ENCODE measurements around the gene C16orf90. TPM values are rescaled to one million over a fixed set of nuclear protein-coding genes. Genes with fewer than 3 reads are reported as not detected.

Gene C16orf90
- total RNA-seq, 6 experiments from 2014 or later = not detected

GRCh38 chr16:3525951-3526350 lies 30.7 kb upstream of the C16orf90 start:
- Histone ChIP-seq H3K4me1 (peaks cover 0 to 12% (median 0%) of the 10 kb centered on the region in 4 donors), H3K36me3 (peaks cover 0 to 11% (median 4%) of the 10 kb centered on the region in 4 donors), H3K27ac (no peak overlapping the region), H3K4me3 (no peak overlapping the region), H3K9me3 (no peaks in the 10 kb centered on the region), H3K27me3 (no peaks in the 10 kb centered on the region)
- intact Hi-C loops (cut with DNase I) = no loop called here
- no peak for DNase-seq
- 85% methylated on average over 5 of the region's 5 CpGs for WGBS (ENCODE audit: insufficient coverage, low coverage, low lambda C conversion rate, missing lambda C conversion rate)
- TF ChIP-seq CTCF (IDR thresholded peaks at IDR 0.05) (no peak), POLR2A (IDR thresholded peaks at IDR 0.05) (no peak)
- no peak for ATAC-seq

- ATAC-seq = peak; percentile 70 to 85 (median 74)
- H3K27me3 ChIP-seq = no peaks in the 10 kb centered on the region
- intact Hi-C loops (cut with DNase I) = no loop called here
- H3K4me1 ChIP-seq = peaks cover 0 to 12% (median 0%) of the 10 kb centered on the region in 4 donors
- no peak overlapping the region for H3K4me3 ChIP-seq
- no peaks in the 10 kb centered on the region for H3K9me3 ChIP-seq
- TF ChIP-seq POLR2A (IDR thresholded peaks at IDR 0.05) (no peak), CTCF (IDR thresholded peaks at IDR 0.05) (no peak)
- WGBS (ENCODE audit: insufficient coverage, low coverage, low lambda C conversion rate, missing lambda C conversion rate) = 24% methylated on average over 3 of the region's 3 CpGs
- no peak for DNase-seq
- peak overlapping the region in 1 of 3 donors; percentile 2 for H3K27ac ChIP-seq
- peaks cover 0 to 19% (median 3%) of the 10 kb centered on the region in 4 donors for H3K36me3 ChIP-seq
Measured at GRCh38 chr16:3523281-3523680, 28.0 kb upstream of the C16orf90 start.

DNA sequence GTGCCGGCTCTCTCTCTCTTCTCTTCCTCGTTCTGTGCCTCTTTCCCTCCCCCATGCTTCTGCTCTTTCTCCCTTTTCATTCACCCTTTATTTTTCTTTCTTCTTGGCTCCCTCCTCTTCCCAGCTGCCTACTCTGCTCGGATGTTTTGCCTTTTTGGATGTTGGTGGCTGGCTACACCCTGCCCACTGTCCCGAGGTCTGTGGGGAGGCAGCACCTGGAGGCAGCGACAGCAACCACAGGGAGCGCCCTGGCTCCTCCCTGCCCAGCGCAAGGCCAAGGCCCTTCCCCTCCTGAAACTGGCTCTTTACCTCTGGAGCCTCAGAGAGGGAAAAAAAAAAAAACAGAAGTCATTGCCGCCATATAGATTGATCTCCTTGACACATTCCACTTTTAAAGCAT lies 25.6 kb upstream of the C16orf90 start:
- no peak overlapping the region for H3K4me3 ChIP-seq
- H3K9me3 ChIP-seq = no peaks in the 10 kb centered on the region
- peak in 1 of 4 donors; percentile 33 for ATAC-seq
- intact Hi-C loops (cut with DNase I) = no loop called here
- H3K27me3 ChIP-seq = no peaks in the 10 kb centered on the region
- no peak overlapping the region for H3K27ac ChIP-seq
- peaks cover 0 to 12% (median 0%) of the 10 kb centered on the region in 4 donors for H3K4me1 ChIP-seq
- DNase-seq = no peak
- H3K36me3 ChIP-seq = peaks cover 0 to 34% (median 7%) of the 10 kb centered on the region in 4 donors
- WGBS (ENCODE audit: insufficient coverage, low coverage, low lambda C conversion rate, missing lambda C conversion rate) = 80% methylated on average over 7 of the region's 8 CpGs
- TF ChIP-seq POLR2A (IDR thresholded peaks at IDR 0.05) (no peak), CTCF (IDR thresholded peaks at IDR 0.05) (no peak)

GRCh38 chr16:3520413-3520812 lies 25.1 kb upstream of the C16orf90 start:
- intact Hi-C loops (cut with DNase I) = no loop called here
- Histone ChIP-seq H3K27ac (no peak overlapping the region), H3K4me3 (no peak overlapping the region), H3K27me3 (no peaks in the 10 kb centered on the region), H3K4me1 (peaks cover 0 to 12% (median 0%) of the 10 kb centered on the region in 4 donors), H3K9me3 (no peaks in the 10 kb centered on the region), H3K36me3 (peaks cover 0 to 38% (median 8%) of the 10 kb centered on the region in 4 donors)
- WGBS (ENCODE audit: insufficient coverage, low coverage, low lambda C conversion rate, missing lambda C conversion rate) = 84% methylated on average over 4 of the region's 4 CpGs
- DNase-seq (no peak), ATAC-seq (no peak)
- TF ChIP-seq POLR2A (IDR thresholded peaks at IDR 0.05) (no peak), CTCF (IDR thresholded peaks at IDR 0.05) (no peak)

- TF ChIP-seq CTCF (IDR thresholded peaks at IDR 0.05) (no peak), POLR2A (IDR thresholded peaks at IDR 0.05) (no peak)
- H3K27ac ChIP-seq = no peak overlapping the region
- no peak for ATAC-seq
- peaks cover 0 to 41% (median 8%) of the 10 kb centered on the region in 4 donors for H3K36me3 ChIP-seq
- H3K9me3 ChIP-seq = no peaks in the 10 kb centered on the region
- no peak for DNase-seq
- peaks cover 0 to 12% (median 0%) of the 10 kb centered on the region in 4 donors for H3K4me1 ChIP-seq
- intact Hi-C loops (cut with DNase I) = no loop called here
- 94% methylated on average over 2 of the region's 2 CpGs for WGBS (ENCODE audit: insufficient coverage, low coverage, low lambda C conversion rate, missing lambda C conversion rate)
- no peak overlapping the region for H3K4me3 ChIP-seq
- no peaks in the 10 kb centered on the region for H3K27me3 ChIP-seq
Measured at GRCh38 chr16:3519581-3519980, 24.3 kb upstream of the C16orf90 start.

Measured in right lobe of liver (tissue), 6 donors.